OCI-LY3 (cell line): ENCODE data around the gene BAIAP2L1.

Source experiments
- H2AFZ ChIP-seq: fragments of 200-600, 300-600 bp; shearing (Covaris generic); 2 replicates; pipeline ENCODE4 v1.6.0; 2014; ENCODE audit warnings: antibody characterized with exemption, low read depth, low read length
- H3K27ac ChIP-seq: fragments of 200-600, 300-600 bp; sonication (generic); 2 replicates; pipeline ENCODE4 v1.5.1; 2014; ENCODE audit warnings: mild to moderate bottlenecking, low read length, moderate library complexity, mixed read lengths
- H3K27me3 ChIP-seq: fragments of 200-600, 300-600 bp; sonication (generic); 2 replicates; pipeline ENCODE4 v1.6.1; 2014; ENCODE audit warnings: low read depth, low read length, mixed read lengths
- H3K36me3 ChIP-seq: fragments of 200-600, 300-600 bp; sonication (generic); replicated peaks from 2 replicates; pipeline ENCODE3; 2014; ENCODE audit warnings: low read depth, low read length, mixed read lengths
- H3K4me1 ChIP-seq: fragments of 300-600, 200-600 bp; sonication (generic); 2 replicates; pipeline ENCODE4 v1.6.1; 2014; ENCODE audit warnings: low read length, mixed read lengths
- H3K4me2 ChIP-seq: fragments of 200-600, 300-600 bp; sonication (generic); 2 replicates; pipeline ENCODE4 v1.6.1; 2014; ENCODE audit warnings: low read length, mixed read lengths
- H3K4me3 ChIP-seq: fragments of 300-600, 200-600 bp; sonication (generic); 2 replicates; pipeline ENCODE4 v1.5.1; 2014; ENCODE audit warnings: antibody characterized with exemption, mild to moderate bottlenecking, low read length, moderate library complexity
- H3K79me2 ChIP-seq: fragments of 300-600, 200-600 bp; shearing (Covaris generic); 2 replicates; pipeline ENCODE4 v1.6.1; 2014; ENCODE audit warnings: mild to moderate bottlenecking, low read length, mixed read lengths
- H3K9ac ChIP-seq: fragments of 300-600, 200-600 bp; shearing (Covaris generic); 2 replicates; pipeline ENCODE4 v1.6.0; 2014; ENCODE audit warnings: mild to moderate bottlenecking, low read length, moderate library complexity
- H3K9me3 ChIP-seq: fragments of 200-600, 300-600 bp; shearing (Covaris generic); 2 replicates; pipeline ENCODE4 v1.6.1; 2014; ENCODE audit warnings: low read length, mixed read lengths; ENCODE audit not compliant: insufficient read depth
- H4K20me1 ChIP-seq: fragments of 200-600, 300-600 bp; sonication (generic); 2 replicates; pipeline ENCODE4 v1.6.1; 2016; ENCODE audit warnings: low read length, mixed read lengths; ENCODE audit not compliant: insufficient read depth
- EZH2phosphoT487 ChIP-seq: fragments of 200-600 bp; shearing (Covaris generic); IDR thresholded peaks from 2 replicates; pipeline ENCODE4 v1.6.1; 2018; ENCODE audit warnings: antibody characterized with exemption, mixed run types, low read depth
- TF ChIP-seq, protein P1 (sequence below): fragments of 200-600, 300-600 bp; sonication (generic); IDR thresholded peaks from 2 replicates; pipeline ENCODE4 v1.5.1; 2014; ENCODE audit warnings: antibody characterized with exemption, low read length, low read depth

BAIAP2L1 gene

DNA sequence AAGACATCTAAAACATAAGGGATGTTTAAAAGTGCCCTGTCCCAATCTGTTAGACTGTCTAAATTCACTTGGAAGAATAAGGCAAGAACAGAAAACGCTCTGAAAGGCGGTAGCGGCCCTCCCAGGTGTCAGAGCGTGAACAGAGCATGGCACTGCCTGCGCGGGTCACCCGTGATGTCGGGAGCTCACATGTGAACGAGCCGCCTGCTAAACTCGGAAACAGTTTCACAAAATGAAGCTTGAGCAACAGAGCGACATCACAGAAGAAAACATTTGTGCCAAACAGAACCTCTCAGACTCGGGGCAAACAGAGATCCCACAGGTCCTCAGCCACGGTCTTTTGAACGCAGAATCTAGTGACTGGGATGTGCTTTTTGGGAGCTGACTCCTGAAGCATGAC, 106.6 kb downstream of the BAIAP2L1 start:
- Histone ChIP-seq H3K27me3 (no peaks in the 10 kb centered on the region), H3K36me3 (peaks cover 7% of the 10 kb centered on the region), H3K9me3 (no peaks in the 10 kb centered on the region), H3K79me2 (no peaks in the 10 kb centered on the region; the same call in 1 of the 2 replicates), H3K4me3 (no peak overlapping the region), H3K9ac (no peak overlapping the region), H4K20me1 (peaks cover 25% of the 10 kb centered on the region), H3K4me1 (no peaks in the 10 kb centered on the region), H2AFZ (no peak overlapping the region), H3K4me2 (no peak overlapping the region), H3K27ac (no peak overlapping the region)
- TF ChIP-seq EZH2phosphoT487 = no peak
- TF ChIP-seq, protein P1, sequence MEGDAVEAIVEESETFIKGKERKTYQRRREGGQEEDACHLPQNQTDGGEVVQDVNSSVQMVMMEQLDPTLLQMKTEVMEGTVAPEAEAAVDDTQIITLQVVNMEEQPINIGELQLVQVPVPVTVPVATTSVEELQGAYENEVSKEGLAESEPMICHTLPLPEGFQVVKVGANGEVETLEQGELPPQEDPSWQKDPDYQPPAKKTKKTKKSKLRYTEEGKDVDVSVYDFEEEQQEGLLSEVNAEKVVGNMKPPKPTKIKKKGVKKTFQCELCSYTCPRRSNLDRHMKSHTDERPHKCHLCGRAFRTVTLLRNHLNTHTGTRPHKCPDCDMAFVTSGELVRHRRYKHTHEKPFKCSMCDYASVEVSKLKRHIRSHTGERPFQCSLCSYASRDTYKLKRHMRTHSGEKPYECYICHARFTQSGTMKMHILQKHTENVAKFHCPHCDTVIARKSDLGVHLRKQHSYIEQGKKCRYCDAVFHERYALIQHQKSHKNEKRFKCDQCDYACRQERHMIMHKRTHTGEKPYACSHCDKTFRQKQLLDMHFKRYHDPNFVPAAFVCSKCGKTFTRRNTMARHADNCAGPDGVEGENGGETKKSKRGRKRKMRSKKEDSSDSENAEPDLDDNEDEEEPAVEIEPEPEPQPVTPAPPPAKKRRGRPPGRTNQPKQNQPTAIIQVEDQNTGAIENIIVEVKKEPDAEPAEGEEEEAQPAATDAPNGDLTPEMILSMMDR = no peak

DNA sequence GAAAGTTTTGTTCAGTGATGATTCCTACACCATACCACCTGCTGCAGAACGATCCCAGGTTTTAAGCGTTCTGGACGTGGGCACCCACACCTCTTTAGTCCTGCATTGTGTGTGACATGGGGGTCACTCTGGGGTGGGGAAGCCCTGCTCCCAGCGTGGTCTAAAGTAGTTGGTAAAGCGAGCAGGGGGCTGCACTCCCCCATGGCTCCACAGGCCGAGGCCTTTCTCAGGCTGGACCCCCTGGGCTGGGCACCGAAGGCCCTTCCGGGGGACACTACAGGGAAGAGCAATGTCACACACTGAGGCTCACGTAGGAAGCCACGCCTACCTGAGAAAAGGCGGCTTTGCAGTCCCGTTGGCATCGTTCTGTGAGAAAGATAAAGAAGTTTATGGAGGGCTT, 107.1 kb downstream of the BAIAP2L1 start:
- Histone ChIP-seq H3K79me2 (no peaks in the 10 kb centered on the region; the same call in 1 of the 2 replicates), H3K27me3 (no peaks in the 10 kb centered on the region), H3K4me2 (no peak overlapping the region), H3K4me3 (no peak overlapping the region), H3K36me3 (peaks cover 7% of the 10 kb centered on the region), H4K20me1 (peaks cover 28% of the 10 kb centered on the region), H3K9me3 (no peaks in the 10 kb centered on the region), H3K27ac (no peak overlapping the region), H2AFZ (no peak overlapping the region), H3K9ac (no peak overlapping the region), H3K4me1 (no peaks in the 10 kb centered on the region)
- TF ChIP-seq EZH2phosphoT487 = no peak

DNA sequence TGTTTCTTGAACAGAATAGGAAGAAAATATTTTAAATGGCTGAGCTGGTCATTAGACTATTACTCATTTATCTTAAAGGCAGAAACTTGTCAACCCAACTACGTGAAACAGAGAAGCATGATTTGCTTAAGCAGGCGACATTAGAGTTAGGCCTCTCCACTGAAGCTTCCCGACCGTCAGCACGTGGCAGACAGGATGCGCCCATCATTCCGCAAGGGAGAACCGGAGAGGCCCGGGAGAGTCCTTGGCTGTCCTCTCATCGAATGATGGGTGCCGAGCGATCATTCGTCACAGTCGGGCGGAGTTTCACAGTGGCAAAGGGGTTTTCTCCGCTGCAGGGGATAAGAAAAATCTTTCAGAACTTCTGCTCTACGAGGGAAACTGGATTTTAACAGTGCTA, 107.6 kb downstream of the BAIAP2L1 start:
- H3K9ac ChIP-seq = no peak overlapping the region
- peaks cover 32% of the 10 kb centered on the region for H4K20me1 ChIP-seq
- no peak overlapping the region for H3K27ac ChIP-seq
- TF ChIP-seq, protein P1 = no peak
- TF ChIP-seq EZH2phosphoT487 = no peak
- no peak overlapping the region for H2AFZ ChIP-seq
- no peak overlapping the region for H3K4me2 ChIP-seq
- peaks cover 8% of the 10 kb centered on the region for H3K36me3 ChIP-seq
- no peaks in the 10 kb centered on the region for H3K9me3 ChIP-seq
- H3K4me1 ChIP-seq = no peaks in the 10 kb centered on the region
- no peaks in the 10 kb centered on the region for H3K27me3 ChIP-seq
- H3K4me3 ChIP-seq = no peak overlapping the region
- no peaks in the 10 kb centered on the region; the same call in 1 of the 2 replicates for H3K79me2 ChIP-seq

DNA sequence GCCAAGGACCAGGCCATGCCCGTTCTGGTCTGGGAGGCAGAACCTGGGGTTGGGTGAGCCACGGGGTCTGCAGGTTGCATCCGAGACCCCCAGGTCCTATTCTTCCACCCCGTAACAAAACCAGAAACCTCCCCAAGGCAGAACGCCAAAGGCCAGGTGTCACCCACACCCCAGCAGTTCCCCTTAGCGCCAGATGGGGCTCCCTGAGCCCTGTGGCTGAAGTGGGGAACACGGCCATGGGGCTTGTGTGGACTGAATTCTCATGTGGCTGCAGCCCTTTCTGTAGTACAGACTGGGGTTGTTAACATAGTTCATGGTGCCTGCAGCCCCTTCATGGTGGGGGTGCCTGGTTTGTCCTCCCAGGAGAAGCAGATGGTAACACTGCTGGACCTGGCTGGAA, 109.2 kb downstream of the BAIAP2L1 start:
- Histone ChIP-seq H3K4me2 (no peak overlapping the region), H3K27me3 (no peaks in the 10 kb centered on the region), H3K36me3 (peaks cover 10% of the 10 kb centered on the region), H3K4me1 (no peaks in the 10 kb centered on the region), H4K20me1 (peaks cover 48% of the 10 kb centered on the region), H3K9ac (no peak overlapping the region), H2AFZ (no peak overlapping the region), H3K4me3 (no peak overlapping the region), H3K27ac (no peak overlapping the region), H3K79me2 (no peaks in the 10 kb centered on the region; the same call in 1 of the 2 replicates), H3K9me3 (no peaks in the 10 kb centered on the region)
- TF ChIP-seq, protein P1 = 0 out of 2 replicates have a peak, but pooled peaks have one; percentile 12
- no peak for TF ChIP-seq EZH2phosphoT487
